Fibroblast of pulmonary artery (primary cell): ENCODE data around the gene WNT11.

Source experiments
- DNase-seq: peaks from one replicate; pipeline ENCODE4 v3.0.0-alpha.2; 2010; ENCODE audit warnings: low read depth
- H3K4me3 ChIP-seq: replicated peaks from 2 replicates; pipeline ENCODE4 v1.5.1; 2011; ENCODE audit warnings: low read depth, mild to moderate bottlenecking, control low read depth, low read length, moderate library complexity
- CTCF ChIP-seq: IDR thresholded peaks from 2 replicates; pipeline ENCODE4 v1.5.1; 2011; ENCODE audit warnings: mild to moderate bottlenecking, control low read depth, low read length, inconsistent platforms; ENCODE audit errors: missing control alignments

WNT11 gene

DNA sequence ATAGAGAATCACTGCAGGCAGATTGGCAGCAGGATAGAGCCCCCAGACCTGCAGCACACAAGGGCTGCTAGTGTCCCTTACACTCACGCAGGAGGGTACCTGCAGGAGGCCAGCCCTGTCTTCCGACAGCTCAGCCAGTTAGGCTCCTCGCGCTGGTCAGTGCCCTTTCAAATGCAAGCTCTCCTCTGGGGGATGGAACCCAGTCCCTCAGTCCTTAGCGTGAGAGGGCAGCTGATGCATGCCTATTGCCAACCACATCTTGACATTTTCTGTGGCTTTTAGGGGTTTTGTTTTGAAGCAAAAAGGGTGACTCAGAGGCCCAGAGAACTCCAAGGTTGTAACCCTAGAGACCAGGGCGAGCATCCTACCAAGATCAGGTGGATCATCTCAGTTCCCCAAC lies 40.0 kb downstream of the WNT11 start:
- TF ChIP-seq CTCF, result no peak
- H3K4me3 ChIP-seq, result no peak overlapping the region
- DNase-seq, result no peak

GRCh38 chr11:76164861-76165751 lies 41.2 kb downstream of the WNT11 start:
- H3K4me3 ChIP-seq, result no peak overlapping the region
- DNase-seq, result no peak
- TF ChIP-seq CTCF, result no peak

DNA sequence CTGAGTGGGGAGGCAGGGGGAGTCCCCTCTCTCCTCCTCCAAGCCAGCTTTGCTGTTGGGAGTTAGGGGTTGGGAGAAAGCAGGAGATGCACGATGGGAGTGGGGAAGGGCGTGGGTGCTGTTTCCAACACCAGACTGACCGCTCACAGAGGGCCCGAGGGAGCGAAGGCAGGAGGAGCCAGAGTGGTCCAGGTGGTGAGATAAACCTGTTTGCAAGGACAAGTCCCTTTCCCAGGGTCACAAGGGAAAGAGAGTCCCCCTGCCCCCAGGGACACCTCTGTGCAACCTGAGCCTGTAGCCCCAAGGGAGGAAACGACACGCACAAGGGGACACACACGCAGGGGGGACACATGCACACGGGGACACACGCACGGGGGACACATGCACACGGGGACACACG lies 42.2 kb downstream of the WNT11 start:
- no peak for TF ChIP-seq CTCF
- DNase-seq, result no peak
- no peak overlapping the region for H3K4me3 ChIP-seq

DNA sequence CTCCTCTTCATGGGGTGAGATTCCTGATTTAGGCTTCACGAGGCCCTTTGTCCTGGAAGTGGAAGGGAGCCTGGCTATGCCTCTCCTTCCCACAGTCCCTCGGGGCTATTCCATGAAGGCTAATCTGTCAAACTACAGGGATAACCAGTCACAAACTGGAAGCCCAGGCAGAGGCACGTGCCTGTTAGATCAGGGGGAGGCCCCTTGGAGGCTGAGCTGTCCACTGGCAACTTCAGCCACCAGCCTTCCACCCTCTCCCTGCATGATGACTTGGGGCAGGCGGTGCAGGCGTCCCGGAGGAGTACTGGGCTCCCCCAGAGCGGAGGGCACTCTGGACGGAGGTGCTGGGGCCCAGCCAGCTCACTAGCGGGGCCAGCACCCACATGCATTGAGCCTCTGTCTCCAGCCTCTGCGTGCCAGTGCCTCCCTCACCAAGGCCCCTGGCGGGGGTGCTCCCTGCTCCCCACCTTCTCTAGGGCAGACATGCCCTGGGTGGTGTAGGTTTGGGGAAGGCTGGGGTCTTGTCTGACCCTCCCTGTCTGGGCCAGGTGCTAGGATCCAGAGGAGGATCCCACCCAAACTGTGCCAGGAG lies 42.9 kb downstream of the WNT11 start:
- H3K4me3 ChIP-seq, result no peak overlapping the region
- TF ChIP-seq CTCF, result no peak

GRCh38 chr11:76162336-76163288 lies 43.7 kb downstream of the WNT11 start:
- DNase-seq, result no peak
- no peak overlapping the region for H3K4me3 ChIP-seq
- no peak for TF ChIP-seq CTCF

More for the DNA sequence above, 42.9 kb downstream of the WNT11 start:
- DNase-seq, result no peak

- TF ChIP-seq CTCF, result no peak
- peak overlapping the region; percentile 14 for H3K4me3 ChIP-seq
- DNase-seq, result peak; percentile 52
These were observed 44.9 kb downstream of the WNT11 start for GRCh38 chr11:76161261-76161961.
